Kidney epithelial cell (primary cell): ENCODE results near the gene GGT5. TPM values are rescaled to one million over a fixed set of nuclear protein-coding genes. Genes with fewer than 3 reads are reported as not detected.
"Not testable (repeated sequence)": the region's sequence is repeated elsewhere in the genome, so short reads cannot be mapped to it uniquely, and the experiment has no call there.

ENCODE experiments used
- DNase-seq: peaks from one replicate; pipeline ENCODE4 v3.0.0-alpha.2; 2010; ENCODE audit warnings: low read depth
- H3K27me3 ChIP-seq: 2 replicates; pipeline ENCODE4 v1.6.0; 2011; ENCODE audit warnings: low read length; ENCODE audit not compliant: control insufficient read depth, insufficient read depth
- H3K36me3 ChIP-seq: 2 replicates; pipeline ENCODE4 v1.5.1; 2011; ENCODE audit warnings: low read length; ENCODE audit not compliant: control insufficient read depth, insufficient read depth
- H3K4me3 ChIP-seq: 2 replicates; pipeline ENCODE4 v1.5.1; 2011; ENCODE audit warnings: low read depth, mild to moderate bottlenecking, control low read depth, low read length
- CTCF ChIP-seq: IDR thresholded peaks from 2 replicates; pipeline ENCODE4 v1.5.1; 2011; ENCODE audit warnings: mild to moderate bottlenecking, moderate library complexity, low read length, control low read depth, inconsistent platforms; ENCODE audit not compliant: insufficient read depth, poor library complexity, severe bottlenecking
- total RNA-seq: library from RNA; depleted of rRNA; stranded (reverse); fragments of >200 nt; gene quantifications from 2 replicates; pipeline ENCODE4 v1.2.3, GENCODE V29; 2015

The GGT5 gene
- total RNA-seq, 1 donor from 2014 or later = 5.9 TPM

DNA sequence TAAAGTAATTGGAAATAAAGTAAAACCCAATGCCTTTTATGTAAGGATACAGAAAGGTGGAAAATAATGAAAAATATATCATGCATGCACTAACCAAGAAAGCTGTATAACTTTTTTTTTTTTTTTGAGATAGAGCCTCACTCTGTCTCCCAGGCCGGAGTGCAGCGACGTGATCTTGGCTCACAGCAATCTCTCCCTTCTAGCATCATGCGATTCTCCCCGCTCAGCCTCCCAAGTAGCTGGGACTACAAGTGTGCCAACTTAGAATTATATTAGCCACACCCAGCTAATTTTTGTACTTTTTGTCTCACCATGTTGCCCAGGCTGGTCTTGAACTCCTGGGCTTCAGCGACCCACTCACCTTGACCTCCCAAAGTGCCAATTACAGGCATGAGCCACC, 4.5 kb downstream of the GGT5 start:
- no peak for TF ChIP-seq CTCF
- no peaks in the 10 kb centered on the region for H3K27me3 ChIP-seq
- H3K36me3 ChIP-seq = no peaks in the 10 kb centered on the region
- no peak for DNase-seq
- no peak overlapping the region for H3K4me3 ChIP-seq

- H3K36me3 ChIP-seq, H3K27me3 ChIP-seq, DNase-seq: not testable (repeated sequence)
Observed at GRCh38 chr22:24238101-24238694, 6.7 kb downstream of the GGT5 start.

GRCh38 chr22:24236656-24237055, 8.2 kb downstream of the GGT5 start:
- no peak for DNase-seq
- no peak for TF ChIP-seq CTCF
- H3K4me3 ChIP-seq = no peak overlapping the region
- no peaks in the 10 kb centered on the region for H3K36me3 ChIP-seq
- no peaks in the 10 kb centered on the region for H3K27me3 ChIP-seq

More at GRCh38 chr22:24238101-24238694, 6.7 kb downstream of the GGT5 start:
- H3K4me3 ChIP-seq = not testable (repeated sequence)

DNA sequence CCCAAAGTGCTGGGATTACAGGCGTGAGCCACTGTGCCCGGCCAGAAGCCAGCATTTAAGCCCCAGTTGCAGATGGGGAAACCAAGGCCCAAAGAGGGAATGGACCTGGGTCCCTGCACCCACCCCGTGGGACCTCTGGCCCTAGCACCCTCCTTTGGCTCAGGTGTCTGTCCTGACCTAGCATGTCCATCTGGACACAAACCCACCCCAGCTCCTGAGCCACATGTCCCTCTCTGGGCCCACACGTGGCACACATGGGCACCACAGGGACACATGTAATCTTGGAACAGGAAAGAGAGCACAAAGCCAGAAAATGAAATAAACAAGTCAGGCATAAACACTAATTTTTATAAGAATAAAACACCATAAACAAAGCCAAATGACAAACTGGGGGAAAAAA, 9.6 kb downstream of the GGT5 start:
- H3K27me3 ChIP-seq = no peaks in the 10 kb centered on the region
- H3K4me3 ChIP-seq = no peak overlapping the region
- no peaks in the 10 kb centered on the region for H3K36me3 ChIP-seq
- no peak for DNase-seq
- no peak for TF ChIP-seq CTCF

DNA sequence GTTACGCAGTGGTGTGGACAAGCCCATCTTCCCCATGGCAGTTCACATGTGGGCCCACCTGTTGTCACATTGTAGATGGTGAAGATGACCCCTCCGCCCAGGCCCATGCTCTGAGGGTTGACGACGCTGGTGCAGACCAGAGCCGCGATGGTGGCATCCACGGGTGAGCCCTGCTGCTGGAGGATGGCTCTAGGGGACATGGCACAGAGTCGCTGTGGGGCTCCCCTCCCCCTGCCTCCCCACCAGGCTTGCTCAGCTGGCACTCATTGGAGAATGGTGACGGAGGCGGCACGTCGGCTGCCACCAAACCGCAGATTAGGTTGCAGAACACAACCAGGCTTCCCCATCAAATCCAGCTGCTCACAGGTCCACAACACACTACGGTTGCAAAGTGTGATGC, 11.1 kb downstream of the GGT5 start:
- TF ChIP-seq CTCF = no peak
- Histone ChIP-seq H3K4me3 (no peak overlapping the region), H3K36me3 (no peaks in the 10 kb centered on the region), H3K27me3 (no peaks in the 10 kb centered on the region)
- DNase-seq = no peak

DNA sequence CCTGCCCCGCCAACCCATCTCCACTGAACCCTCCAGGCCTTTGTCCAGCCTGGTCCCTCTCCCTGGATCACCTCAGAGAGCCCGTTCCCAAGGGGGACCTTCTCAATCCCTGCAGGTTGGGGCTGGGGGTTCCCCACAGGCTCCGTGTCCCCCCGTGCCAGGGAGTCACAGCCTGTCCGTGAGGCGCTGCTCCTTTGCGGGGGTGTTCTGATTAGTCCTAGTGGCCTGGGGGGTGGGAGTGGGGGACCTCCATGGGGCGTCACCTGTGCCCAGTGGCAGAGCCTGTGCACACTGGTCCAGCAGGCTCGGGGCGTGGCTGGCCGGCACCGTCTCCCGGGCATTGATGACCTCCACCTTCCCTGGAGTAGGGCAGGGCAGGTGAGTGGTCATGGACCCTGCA, 11.6 kb downstream of the GGT5 start:
- no peak for DNase-seq
- no peaks in the 10 kb centered on the region for H3K36me3 ChIP-seq
- TF ChIP-seq CTCF = no peak
- no peaks in the 10 kb centered on the region for H3K27me3 ChIP-seq
- no peak overlapping the region for H3K4me3 ChIP-seq

DNA sequence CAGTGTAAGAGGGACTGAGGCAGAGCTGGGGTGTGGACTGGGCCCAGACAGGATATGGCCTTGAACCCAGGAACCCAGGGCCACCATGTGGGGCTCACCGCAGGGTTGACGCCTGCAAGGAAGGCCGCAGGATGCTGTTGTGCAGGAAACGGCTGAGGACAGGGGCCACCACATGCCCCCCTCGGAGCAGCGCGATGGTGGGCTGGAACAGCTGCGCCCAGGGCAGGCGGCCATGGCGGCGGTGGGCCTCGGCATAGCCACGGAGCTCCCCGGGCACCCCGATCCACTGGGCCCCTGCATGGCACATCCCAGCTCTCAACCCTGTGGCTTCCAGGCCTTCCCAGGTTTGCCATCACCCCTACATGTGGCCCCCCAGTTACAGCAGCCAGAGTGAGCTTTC, 12.2 kb downstream of the GGT5 start:
- Histone ChIP-seq H3K27me3 (no peaks in the 10 kb centered on the region), H3K36me3 (no peaks in the 10 kb centered on the region), H3K4me3 (no peak overlapping the region)
- no peak for DNase-seq
- no peak for TF ChIP-seq CTCF
